GM10248 (cell line): Measurements from ENCODE around the gene DNAJA2.

Experiments used
- CTCF ChIA-PET: fragments of 300-600 bp; sonication (Branson Sonifier 250); formaldehyde crosslinking; extraction: SDS; loops from one replicate; lab custom pipeline; 2021; ENCODE audit warnings: antibody characterized with exemption; lab: Yijun Ruan, JAX
- POLR2A ChIA-PET: fragments of 350-650 bp; sonication (Branson Sonifier 250); formaldehyde crosslinking; extraction: SDS; loops from one replicate; lab custom pipeline; 2020; ENCODE audit warnings: antibody characterized with exemption; lab: Yijun Ruan, JAX
- DNase-seq: peaks from one replicate; pipeline ENCODE4 v3.0.0; 2012; ENCODE audit errors: extremely low spot score
- TF ChIP-seq, protein P1 (sequence below): IDR thresholded peaks from 2 replicates; pipeline ENCODE4 v1.5.1; 2012; ENCODE audit warnings: mild to moderate bottlenecking, low read depth; ENCODE audit errors: extremely low read depth, missing control alignments, control extremely low read depth

Gene DNAJA2

DNA sequence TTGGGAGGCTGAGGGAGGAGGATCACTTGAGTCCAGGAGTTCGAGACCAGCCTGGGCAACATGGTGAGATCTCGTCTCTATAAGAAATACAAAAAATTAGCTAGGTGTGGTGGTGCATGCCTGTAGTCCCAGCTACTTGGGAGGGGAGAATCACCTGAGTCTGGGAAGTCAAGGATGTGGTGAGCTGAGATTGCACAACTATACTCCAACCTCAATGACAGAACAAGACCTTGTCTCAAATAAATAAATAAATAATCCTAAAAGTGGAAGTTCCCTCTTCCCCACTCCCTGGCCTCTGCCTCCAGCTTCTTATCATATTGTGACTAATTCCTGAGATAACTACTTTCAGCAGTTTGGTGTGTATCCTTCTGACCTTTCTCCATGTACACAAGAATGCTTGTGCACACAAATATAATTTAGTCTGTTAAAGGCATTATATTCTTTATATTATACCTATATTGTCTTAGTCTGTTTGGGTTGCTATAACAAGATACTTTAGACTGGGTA is 23.5 kb upstream of the DNAJA2 start:
- CTCF ChIA-PET, result interaction anchor here (1.0 to 2.7 kb wide), 4 partner anchors 13 to 41 kb away, joined by 3 to 9 read pairs (median 4); no protein-coding TSS in a partner anchor
- DNase-seq, result no peak
- TF ChIP-seq, protein P1, sequence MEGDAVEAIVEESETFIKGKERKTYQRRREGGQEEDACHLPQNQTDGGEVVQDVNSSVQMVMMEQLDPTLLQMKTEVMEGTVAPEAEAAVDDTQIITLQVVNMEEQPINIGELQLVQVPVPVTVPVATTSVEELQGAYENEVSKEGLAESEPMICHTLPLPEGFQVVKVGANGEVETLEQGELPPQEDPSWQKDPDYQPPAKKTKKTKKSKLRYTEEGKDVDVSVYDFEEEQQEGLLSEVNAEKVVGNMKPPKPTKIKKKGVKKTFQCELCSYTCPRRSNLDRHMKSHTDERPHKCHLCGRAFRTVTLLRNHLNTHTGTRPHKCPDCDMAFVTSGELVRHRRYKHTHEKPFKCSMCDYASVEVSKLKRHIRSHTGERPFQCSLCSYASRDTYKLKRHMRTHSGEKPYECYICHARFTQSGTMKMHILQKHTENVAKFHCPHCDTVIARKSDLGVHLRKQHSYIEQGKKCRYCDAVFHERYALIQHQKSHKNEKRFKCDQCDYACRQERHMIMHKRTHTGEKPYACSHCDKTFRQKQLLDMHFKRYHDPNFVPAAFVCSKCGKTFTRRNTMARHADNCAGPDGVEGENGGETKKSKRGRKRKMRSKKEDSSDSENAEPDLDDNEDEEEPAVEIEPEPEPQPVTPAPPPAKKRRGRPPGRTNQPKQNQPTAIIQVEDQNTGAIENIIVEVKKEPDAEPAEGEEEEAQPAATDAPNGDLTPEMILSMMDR, result no peak
- POLR2A ChIA-PET, result no interaction called here

DNA sequence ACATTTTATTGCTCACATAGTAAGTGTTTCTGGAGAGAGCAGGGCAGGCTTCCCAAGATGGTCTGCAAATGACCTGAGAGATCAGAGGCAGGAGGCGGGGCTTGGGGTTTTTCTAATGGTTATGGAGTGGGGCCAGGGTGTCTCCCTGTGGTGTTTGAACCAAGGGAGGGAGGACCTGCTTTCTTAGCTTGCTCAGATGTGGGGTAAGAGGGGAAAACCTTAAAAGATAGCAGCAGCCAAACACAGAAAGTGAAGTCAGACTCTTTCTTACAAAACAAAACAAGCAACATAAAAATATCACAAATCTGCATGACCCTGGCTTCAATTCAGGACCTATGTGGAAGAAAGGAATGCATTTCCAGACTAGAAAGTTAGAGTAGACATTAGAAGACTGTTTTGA is 22.9 kb upstream of the DNAJA2 start:
- POLR2A ChIA-PET, result no interaction called here
- TF ChIP-seq, protein P1, result no peak
- CTCF ChIA-PET, result interaction anchor here (1.0 to 2.7 kb wide), 3 partner anchors 16 to 42 kb away, joined by 4 to 9 read pairs (median 4); no protein-coding TSS in a partner anchor
- peak; percentile 60 for DNase-seq

DNA sequence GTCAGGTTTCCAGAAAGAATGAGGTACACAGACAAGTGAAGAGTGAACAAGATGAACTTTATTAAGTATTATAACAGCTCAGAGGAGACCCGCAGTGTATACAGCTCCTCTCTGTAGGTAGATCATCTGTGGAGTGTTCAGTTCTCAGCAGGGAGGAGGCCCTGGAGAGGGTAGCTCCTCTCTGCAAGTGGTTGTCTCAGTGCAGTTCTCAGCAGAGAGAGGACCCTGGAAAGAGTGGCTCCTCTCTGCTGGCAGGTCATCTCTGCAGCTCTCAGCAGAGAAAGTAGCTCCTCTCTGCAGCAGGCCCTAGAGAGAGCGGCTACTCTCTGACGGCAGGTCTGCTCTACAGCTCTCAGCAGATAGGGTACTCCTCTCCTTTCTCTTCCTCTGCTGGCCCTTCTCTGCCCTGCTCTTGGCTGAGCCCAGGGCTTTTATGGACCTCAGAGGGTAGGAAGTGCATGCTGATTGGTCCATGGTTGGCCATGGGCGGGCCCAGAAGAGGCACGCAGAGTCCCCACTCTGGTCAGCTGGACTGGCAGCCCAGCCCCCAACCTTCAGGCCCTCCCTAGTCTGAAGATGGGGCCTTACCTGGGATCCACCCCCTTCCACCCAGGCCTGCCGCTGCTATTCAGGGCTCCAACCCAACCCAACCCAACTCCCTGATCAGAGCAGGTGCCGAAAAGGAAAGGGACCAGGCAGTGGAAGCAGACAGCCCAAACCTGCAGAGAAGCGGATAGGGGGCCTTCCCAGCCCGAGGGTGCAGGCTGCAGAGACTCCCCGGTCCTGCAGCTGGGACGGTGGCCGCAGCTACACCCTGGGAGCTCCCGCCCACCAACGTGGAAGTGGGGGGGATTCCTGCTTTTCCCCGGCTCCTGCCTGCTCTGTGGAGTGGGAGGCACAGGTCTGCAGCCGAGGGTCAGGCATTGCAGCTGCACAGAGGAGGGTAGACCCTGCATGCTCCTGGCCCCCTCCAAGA is 18.5 kb upstream of the DNAJA2 start:
- TF ChIP-seq, protein P1, result no peak
- no peak for DNase-seq
- CTCF ChIA-PET, result interaction anchor here (1.0 to 1.4 kb wide), 6 partner anchors 9 to 62 kb away, joined by 3 to 4 read pairs (median 4); no protein-coding TSS in a partner anchor
- POLR2A ChIA-PET, result no interaction called here

DNA sequence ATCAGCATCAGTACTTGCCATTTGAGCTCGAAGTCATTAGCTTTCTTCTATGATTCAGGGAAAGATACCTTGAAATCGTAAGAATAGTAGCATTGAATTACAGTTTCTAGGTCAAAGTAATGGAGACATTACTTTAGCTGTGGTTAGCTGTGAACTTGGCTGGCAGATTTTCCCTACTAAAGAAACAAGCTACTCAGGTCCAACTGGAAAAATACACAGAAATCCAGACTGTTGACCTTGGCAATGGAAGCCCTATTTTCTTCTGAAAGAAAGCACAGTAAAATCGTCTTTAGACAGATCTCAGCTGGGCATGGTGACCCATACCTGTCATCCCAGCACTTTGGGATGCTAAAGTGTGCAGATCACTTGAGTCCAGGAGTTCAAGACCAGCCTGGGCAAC is 13.4 kb upstream of the DNAJA2 start:
- CTCF ChIA-PET, result interaction anchor here (1.1 to 2.2 kb wide), 5 partner anchors 11 to 155 kb away, joined by 3 to 6 read pairs (median 4); partner anchors contain the start of gene DNAJA2
- TF ChIP-seq, protein P1, result no peak
- POLR2A ChIA-PET, result no interaction called here
- no peak for DNase-seq

DNA sequence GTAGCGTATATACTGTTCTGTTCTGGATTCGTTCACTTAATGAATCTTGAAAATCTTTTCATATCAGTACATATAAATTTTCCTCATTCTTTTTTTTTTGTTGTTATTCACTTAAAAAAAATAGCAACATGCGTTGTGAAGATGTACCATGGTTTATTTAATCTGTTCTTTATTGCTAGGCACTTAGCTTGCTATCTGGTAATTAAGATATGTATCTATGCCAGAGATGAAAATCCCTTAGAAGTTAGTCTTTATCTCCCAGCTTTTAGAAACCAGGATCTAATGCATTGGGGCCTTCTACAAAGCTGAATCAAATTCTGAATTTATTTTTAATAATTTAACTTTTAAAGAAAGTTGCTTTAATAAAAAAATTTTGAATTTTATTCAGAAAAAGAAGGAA is 13.0 kb upstream of the DNAJA2 start:
- ChIA-PET CTCF (interaction anchor here (1.1 to 2.2 kb wide), 5 partner anchors 10 to 155 kb away, joined by 3 to 6 read pairs (median 4); partner anchors contain the start of gene DNAJA2), POLR2A (no interaction called here)
- TF ChIP-seq, protein P1, result no peak
- no peak for DNase-seq

DNA sequence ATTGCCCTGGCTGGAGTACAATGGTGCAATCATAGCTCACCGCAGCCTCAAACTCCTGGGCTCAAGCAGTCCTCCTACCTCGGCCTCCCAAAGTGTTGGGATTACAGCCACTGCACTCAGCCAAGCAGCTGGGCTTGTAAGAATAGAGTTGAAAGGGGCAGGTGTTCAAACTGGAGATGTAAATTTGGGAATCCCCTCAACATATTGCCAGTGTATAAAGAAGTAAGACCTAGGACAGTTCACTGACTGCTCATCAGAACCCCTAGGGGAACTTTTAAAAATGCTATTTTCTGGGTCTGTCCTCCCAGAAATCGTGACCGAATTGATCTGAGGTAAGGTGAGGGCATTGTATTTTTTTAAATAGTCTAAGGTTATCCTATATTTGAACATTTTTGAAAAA is 8.9 kb upstream of the DNAJA2 start:
- CTCF ChIA-PET, result interaction anchor here (1.0 to 2.4 kb wide), 2 partner anchors 8 to 34 kb away, joined by 3 to 11 read pairs; partner anchors contain the start of gene DNAJA2
- TF ChIP-seq, protein P1, result no peak
- POLR2A ChIA-PET, result no interaction called here
- DNase-seq, result peak; percentile 52
